Left ventricle myocardium inferior (tissue), 1 donor: ENCODE measurements around the gene C1QA. TPM values are rescaled to one million over a fixed set of nuclear protein-coding genes. Genes with fewer than 3 reads are reported as not detected.

Experiments
- DNase-seq: peaks from one replicate; pipeline ENCODE4 v3.0.0-alpha.2; 2020
- H3K27ac ChIP-seq: fragments of 200-600 bp; replicated peaks from 2 replicates; pipeline ENCODE4 v1.8.0; 2021
- H3K27me3 ChIP-seq: fragments of 200-600 bp; 2 replicates; pipeline ENCODE4 v1.8.0; 2021; ENCODE audit warnings: low read depth
- H3K36me3 ChIP-seq: fragments of 200-600 bp; 2 replicates; pipeline ENCODE4 v1.8.0; 2021
- H3K4me1 ChIP-seq: fragments of 200-600 bp; 2 replicates; pipeline ENCODE4 v1.8.0; 2021
- H3K4me3 ChIP-seq: fragments of 200-600 bp; 2 replicates; pipeline ENCODE4 v1.8.0; 2021; ENCODE audit warnings: mild to moderate bottlenecking, moderate library complexity
- H3K9me3 ChIP-seq: fragments of 200-600 bp; replicated peaks from 2 replicates; pipeline ENCODE4 v1.8.0; 2021
- intact Hi-C: fragments of 100-400 bp; cut with micrococcal nuclease; formaldehyde crosslinking; loops from one replicate; pipeline ENCODE4 v1.11.0; 2022
- long read RNA-seq: library from polyadenylated mRNA; unstranded; transcript quantifications from one replicate; pipeline ENCODE4 v2.0.0, GENCODE V29; 2021
- total RNA-seq: library from RNA; stranded (reverse); fragmentation: NEBNext Ultra II Directional; extraction: Animal tissue kit (Norgen Biotek cat#: 25700); gene quantifications from one replicate; pipeline ENCODE4 v1.2.1, GENCODE V29; 2021
- TF ChIP-seq, protein P1 (sequence below): fragments of 200-600 bp; IDR thresholded peaks from 2 replicates; pipeline ENCODE4 v1.8.0; 2021; ENCODE audit warnings: antibody characterized with exemption, mild to moderate bottlenecking, borderline replicate concordance
- donor health status: DM: no; HTN: yes; CAD: no; lungs with severe emphysema.

C1QA gene, protein sequence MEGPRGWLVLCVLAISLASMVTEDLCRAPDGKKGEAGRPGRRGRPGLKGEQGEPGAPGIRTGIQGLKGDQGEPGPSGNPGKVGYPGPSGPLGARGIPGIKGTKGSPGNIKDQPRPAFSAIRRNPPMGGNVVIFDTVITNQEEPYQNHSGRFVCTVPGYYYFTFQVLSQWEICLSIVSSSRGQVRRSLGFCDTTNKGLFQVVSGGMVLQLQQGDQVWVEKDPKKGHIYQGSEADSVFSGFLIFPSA
- total RNA-seq, result 70.1 TPM
- long read RNA-seq, transcript C1QA-201 (3 exons, 1,143 nt), result major isoform, 18 of 27 reads
- long read RNA-seq, partial matches to known transcripts, result 0 of 27 reads
- long read RNA-seq, other reads (novel, unspliced or antisense), result 5 of 27 reads

DNA sequence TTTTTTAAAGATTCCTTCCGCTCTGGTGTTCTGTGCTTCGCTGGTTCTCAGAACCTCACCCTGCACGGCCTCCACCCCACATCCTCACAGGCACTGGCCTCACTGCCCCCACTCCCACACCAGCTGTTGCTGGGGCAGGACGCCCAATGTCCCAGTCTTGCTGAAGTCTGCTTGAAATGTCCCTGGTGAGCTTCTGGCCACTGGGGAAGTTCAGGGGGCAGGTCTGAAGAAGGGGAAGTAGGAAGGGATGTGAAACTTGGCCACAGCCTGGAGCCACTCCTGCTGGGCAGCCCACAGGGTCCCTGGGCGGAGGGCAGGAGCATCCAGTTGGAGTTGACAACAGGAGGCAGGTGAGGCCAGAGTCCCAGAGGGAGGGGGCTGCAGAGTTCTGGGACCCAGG lies at the start of gene C1QA:
Gene C1QA, plus strand, starts transcription at position 276 of the 400 bp plus-strand sequence. CDS start 989 bp downstream, outside the sequence.
- intact Hi-C loops, result no loop called here
- Histone ChIP-seq H3K9me3 (no peaks in the 10 kb centered on the region), H3K27me3 (peaks cover 72% of the 10 kb centered on the region), H3K27ac (peak within 1 kb of the TSS; percentile 44), H3K36me3 (no peaks in the 10 kb centered on the region), H3K4me3 (peak within 1 kb of the TSS; percentile 44), H3K4me1 (peaks cover 8% of the 10 kb centered on the region)
- TF ChIP-seq, protein P1, sequence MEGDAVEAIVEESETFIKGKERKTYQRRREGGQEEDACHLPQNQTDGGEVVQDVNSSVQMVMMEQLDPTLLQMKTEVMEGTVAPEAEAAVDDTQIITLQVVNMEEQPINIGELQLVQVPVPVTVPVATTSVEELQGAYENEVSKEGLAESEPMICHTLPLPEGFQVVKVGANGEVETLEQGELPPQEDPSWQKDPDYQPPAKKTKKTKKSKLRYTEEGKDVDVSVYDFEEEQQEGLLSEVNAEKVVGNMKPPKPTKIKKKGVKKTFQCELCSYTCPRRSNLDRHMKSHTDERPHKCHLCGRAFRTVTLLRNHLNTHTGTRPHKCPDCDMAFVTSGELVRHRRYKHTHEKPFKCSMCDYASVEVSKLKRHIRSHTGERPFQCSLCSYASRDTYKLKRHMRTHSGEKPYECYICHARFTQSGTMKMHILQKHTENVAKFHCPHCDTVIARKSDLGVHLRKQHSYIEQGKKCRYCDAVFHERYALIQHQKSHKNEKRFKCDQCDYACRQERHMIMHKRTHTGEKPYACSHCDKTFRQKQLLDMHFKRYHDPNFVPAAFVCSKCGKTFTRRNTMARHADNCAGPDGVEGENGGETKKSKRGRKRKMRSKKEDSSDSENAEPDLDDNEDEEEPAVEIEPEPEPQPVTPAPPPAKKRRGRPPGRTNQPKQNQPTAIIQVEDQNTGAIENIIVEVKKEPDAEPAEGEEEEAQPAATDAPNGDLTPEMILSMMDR, result no peak
- DNase-seq, result peak; percentile 62

DNA sequence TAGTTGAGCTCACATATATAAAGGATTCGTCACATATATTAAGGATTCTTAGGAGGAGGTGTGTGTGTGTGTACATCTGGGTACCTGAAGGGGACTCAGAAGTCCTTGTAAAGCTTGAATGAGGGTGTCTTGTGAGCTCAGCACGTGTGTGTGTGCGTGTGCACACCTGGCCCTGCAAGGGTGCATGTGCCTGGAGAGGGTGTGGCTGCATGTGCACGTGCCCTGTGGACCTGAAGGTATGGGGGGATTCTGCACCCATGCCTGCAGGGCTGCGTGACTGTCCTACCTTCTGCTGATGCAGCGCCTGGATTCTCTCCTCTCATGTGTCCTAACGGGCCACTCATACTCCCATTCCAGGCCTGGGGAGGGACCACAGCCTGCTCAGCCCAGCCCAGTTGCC lies 49.2 kb upstream of the C1QA start:
- Histone ChIP-seq H3K27ac (no peak overlapping the region), H3K27me3 (peaks cover 58% of the 10 kb centered on the region), H3K36me3 (no peaks in the 10 kb centered on the region), H3K4me3 (no peak overlapping the region), H3K9me3 (no peaks in the 10 kb centered on the region), H3K4me1 (peaks cover 13% of the 10 kb centered on the region)
- no peak for DNase-seq
- TF ChIP-seq, protein P1, result no peak
- intact Hi-C loops, result no loop called here

DNA sequence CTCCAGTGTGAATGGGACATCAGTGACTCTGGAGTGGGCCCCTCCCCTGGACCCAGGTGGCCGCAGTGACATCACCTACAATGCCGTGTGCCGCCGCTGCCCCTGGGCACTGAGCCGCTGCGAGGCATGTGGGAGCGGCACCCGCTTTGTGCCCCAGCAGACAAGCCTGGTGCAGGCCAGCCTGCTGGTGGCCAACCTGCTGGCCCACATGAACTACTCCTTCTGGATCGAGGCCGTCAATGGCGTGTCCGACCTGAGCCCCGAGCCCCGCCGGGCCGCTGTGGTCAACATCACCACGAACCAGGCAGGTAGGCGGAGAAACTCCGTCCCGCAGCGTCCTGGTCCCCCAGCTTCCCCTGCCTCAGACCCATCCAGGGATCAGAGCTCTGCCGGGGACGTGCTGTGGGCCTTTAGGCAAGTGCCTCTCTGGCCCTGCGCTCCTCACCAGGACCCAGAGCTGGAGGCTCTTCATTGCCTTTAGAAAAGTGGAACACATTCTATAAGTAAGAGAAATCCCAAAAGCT lies 47.5 kb upstream of the C1QA start:
- Histone ChIP-seq H3K27me3 (peaks cover 76% of the 10 kb centered on the region), H3K27ac (no peak overlapping the region), H3K36me3 (no peaks in the 10 kb centered on the region), H3K4me3 (no peak overlapping the region), H3K9me3 (no peaks in the 10 kb centered on the region), H3K4me1 (no peaks in the 10 kb centered on the region)
- intact Hi-C loops, result no loop called here
- no peak for DNase-seq
- TF ChIP-seq, protein P1, result no peak

- intact Hi-C loops, result no loop called here
- Histone ChIP-seq H3K27me3 (peaks cover 93% of the 10 kb centered on the region), H3K4me1 (no peaks in the 10 kb centered on the region), H3K36me3 (no peaks in the 10 kb centered on the region), H3K4me3 (no peak overlapping the region), H3K9me3 (no peaks in the 10 kb centered on the region), H3K27ac (no peak overlapping the region)
- TF ChIP-seq, protein P1, result no peak
- DNase-seq, result no peak
Observed at GRCh38 chr1:22591576-22591975, 44.9 kb upstream of the C1QA start.

- peaks cover 89% of the 10 kb centered on the region for H3K27me3 ChIP-seq
- H3K27ac ChIP-seq, result no peak overlapping the region
- no peak overlapping the region for H3K4me3 ChIP-seq
- DNase-seq, result no peak
- intact Hi-C loops, result no loop called here
- no peaks in the 10 kb centered on the region for H3K4me1 ChIP-seq
- no peaks in the 10 kb centered on the region for H3K36me3 ChIP-seq
- no peaks in the 10 kb centered on the region for H3K9me3 ChIP-seq
- TF ChIP-seq, protein P1, result no peak
Observed at GRCh38 chr1:22592051-22592450, 44.4 kb upstream of the C1QA start.
